Activated CD4-positive, alpha-beta T cell treated with anti-CD3 and anti-CD28 coated beads for 4 hours (primary cell): ENCODE results near the gene C2orf92.
"Not testable (repeated sequence)": the region's sequence is repeated elsewhere in the genome, so short reads cannot be mapped to it uniquely, and the experiment has no call there.

ENCODE experiments used
- DNase-seq, 2 donors: peaks; one replicate each; pipeline ENCODE4 v3.0.0-alpha.2; 2020

The C2orf92 gene

GRCh38 chr2:97660044-97660774, 9.3 kb upstream of the C2orf92 start:
- DNase-seq: no peak

GRCh38 chr2:97660775-97661389, 8.6 kb upstream of the C2orf92 start:
- DNase-seq: no peak

GRCh38 chr2:97661927-97662326, 7.6 kb upstream of the C2orf92 start:
- DNase-seq: no peak

GRCh38 chr2:97662386-97662894, 7.1 kb upstream of the C2orf92 start:
- DNase-seq: no peak

- peak; percentile 80 to 84 for DNase-seq
Observed at GRCh38 chr2:97662895-97663625, 6.5 kb upstream of the C2orf92 start.

GRCh38 chr2:97663626-97663961, 5.9 kb upstream of the C2orf92 start:
- DNase-seq: no peak

- DNase-seq: peak; percentile 96 to 98
Observed at GRCh38 chr2:97663962-97664635, 5.4 kb upstream of the C2orf92 start, which contains the start of gene ACTR1B. TSS of gene ACTR1B (minus strand) at chr2:97664044. CDS start at chr2:97663890, 154 bp downstream.

GRCh38 chr2:97664636-97664970, 4.9 kb upstream of the C2orf92 start:
- no peak for DNase-seq

- DNase-seq: no peak
Observed at GRCh38 chr2:97670471-97670870, 958 bp downstream of the C2orf92 start.

GRCh38 chr2:97671526-97671925, 2.0 kb downstream of the C2orf92 start:
- DNase-seq: no peak

- DNase-seq: not testable (repeated sequence)
Observed at GRCh38 chr2:97672606-97673140, 3.2 kb downstream of the C2orf92 start.

GRCh38 chr2:97673182-97673914, 3.8 kb downstream of the C2orf92 start:
- DNase-seq: no peak

- no peak for DNase-seq
Observed at GRCh38 chr2:97673915-97674283, 4.4 kb downstream of the C2orf92 start.

GRCh38 chr2:97675430-97676113, 6.1 kb downstream of the C2orf92 start:
- DNase-seq: no peak

GRCh38 chr2:97676620-97677019, 7.1 kb downstream of the C2orf92 start:
- no peak for DNase-seq

- DNase-seq: no peak
Observed at GRCh38 chr2:97677480-97677879, 8.0 kb downstream of the C2orf92 start.

- DNase-seq: no peak
Observed at GRCh38 chr2:97678298-97678697, 8.8 kb downstream of the C2orf92 start.

GRCh38 chr2:97687235-97687634, 17.7 kb downstream of the C2orf92 start:
- not testable (repeated sequence) for DNase-seq

GRCh38 chr2:97688062-97688827, 18.7 kb downstream of the C2orf92 start:
- DNase-seq: no peak

- no peak for DNase-seq
Observed at GRCh38 chr2:97691166-97691565, 21.7 kb downstream of the C2orf92 start.

- DNase-seq: no peak
Observed at GRCh38 chr2:97693476-97693875, 24.0 kb downstream of the C2orf92 start.
